Muscle layer of colon (tissue), 2 donors: ENCODE data around the gene FOXF1.

Experiments
- H3K27ac ChIP-seq: one replicate; pipeline ENCODE4 v1.7.0; 2013; ENCODE audit warnings: low read depth, mild to moderate bottlenecking, low read length, moderate library complexity
- H3K27me3 ChIP-seq, 2 donors: one replicate each; pipeline ENCODE4 v1.7.0; 2013; ENCODE audit warnings: low read length in 2 of 2, mild to moderate bottlenecking in 2 of 2; ENCODE audit not compliant: insufficient read depth in 2 of 2, control insufficient read depth in 1 of 2
- H3K36me3 ChIP-seq: one replicate; pipeline ENCODE4 v1.7.0; 2013; ENCODE audit warnings: mild to moderate bottlenecking, low read length; ENCODE audit not compliant: insufficient read depth
- H3K4me1 ChIP-seq: one replicate; pipeline ENCODE4 v1.7.0; 2013; ENCODE audit warnings: mild to moderate bottlenecking, low read length; ENCODE audit not compliant: insufficient read depth
- H3K4me3 ChIP-seq, 2 donors: one replicate each; pipeline ENCODE4 v1.7.0; 2013; ENCODE audit warnings: low read length in 2 of 2, low read depth in 1 of 2, mild to moderate bottlenecking in 1 of 2, moderate library complexity in 1 of 2
- H3K9ac ChIP-seq: one replicate; pipeline ENCODE4 v1.7.0; 2013; ENCODE audit warnings: low read length
- H3K9me3 ChIP-seq: one replicate; pipeline ENCODE4 v1.7.0; 2013; ENCODE audit warnings: mild to moderate bottlenecking, low read length
- donor health status: abdominal sarcoma.
- donor health status: Adenocarcinoma of cecum.

FOXF1 gene

GRCh38 chr16:86507173-86508027 lies 2.9 kb upstream of the FOXF1 start:
- H3K4me1 ChIP-seq = peaks cover 14% of the 10 kb centered on the region
- peak overlapping the region; percentile 91 to 95 for H3K4me3 ChIP-seq
- peaks cover 5% of the 10 kb centered on the region in 2 donors for H3K27me3 ChIP-seq
- H3K27ac ChIP-seq = peak overlapping the region; percentile 99
- H3K9me3 ChIP-seq = no peaks in the 10 kb centered on the region
- peak overlapping the region; percentile 67 for H3K9ac ChIP-seq
- H3K36me3 ChIP-seq = no peaks in the 10 kb centered on the region

- H3K9me3 ChIP-seq = no peaks in the 10 kb centered on the region
- peaks cover 8% of the 10 kb centered on the region for H3K36me3 ChIP-seq
- peak overlapping the region; percentile 67 for H3K9ac ChIP-seq
- peaks cover 5% of the 10 kb centered on the region for H3K4me1 ChIP-seq
- peaks cover 1 to 5% of the 10 kb centered on the region in 2 donors for H3K27me3 ChIP-seq
- peak overlapping the region; percentile 99 for H3K27ac ChIP-seq
- peak overlapping the region; percentile 91 to 95 for H3K4me3 ChIP-seq
These were observed 2.0 kb upstream of the FOXF1 start for GRCh38 chr16:86508028-86508946.

GRCh38 chr16:86508947-86509758 lies 1.2 kb upstream of the FOXF1 start:
- peak overlapping the region; percentile 91 to 95 for H3K4me3 ChIP-seq
- H3K27me3 ChIP-seq = peaks cover 0 to 5% of the 10 kb centered on the region in 2 donors
- peaks cover 4% of the 10 kb centered on the region for H3K4me1 ChIP-seq
- H3K9me3 ChIP-seq = no peaks in the 10 kb centered on the region
- H3K27ac ChIP-seq = peak overlapping the region; percentile 99
- H3K36me3 ChIP-seq = peaks cover 13% of the 10 kb centered on the region
- peak overlapping the region; percentile 67 for H3K9ac ChIP-seq

- H3K36me3 ChIP-seq = peaks cover 14% of the 10 kb centered on the region
- peak overlapping the region; percentile 67 for H3K9ac ChIP-seq
- peak overlapping the region; percentile 91 to 95 for H3K4me3 ChIP-seq
- H3K27me3 ChIP-seq = peaks cover 0 to 5% of the 10 kb centered on the region in 2 donors
- peaks cover 4% of the 10 kb centered on the region for H3K4me1 ChIP-seq
- H3K27ac ChIP-seq = peak overlapping the region; percentile 99
- no peaks in the 10 kb centered on the region for H3K9me3 ChIP-seq
These were observed 415 bp upstream of the FOXF1 start for GRCh38 chr16:86509759-86510464.

GRCh38 chr16:86511317-86512161 lies 1.2 kb downstream of the FOXF1 start:
- Histone ChIP-seq H3K27me3 (peaks cover 0 to 5% of the 10 kb centered on the region in 2 donors), H3K4me1 (no peaks in the 10 kb centered on the region), H3K4me3 (peak overlapping the region; percentile 80 to 93), H3K9ac (peak overlapping the region; percentile 99), H3K27ac (peak overlapping the region; percentile 97), H3K36me3 (peaks cover 17% of the 10 kb centered on the region), H3K9me3 (no peaks in the 10 kb centered on the region)

DNA sequence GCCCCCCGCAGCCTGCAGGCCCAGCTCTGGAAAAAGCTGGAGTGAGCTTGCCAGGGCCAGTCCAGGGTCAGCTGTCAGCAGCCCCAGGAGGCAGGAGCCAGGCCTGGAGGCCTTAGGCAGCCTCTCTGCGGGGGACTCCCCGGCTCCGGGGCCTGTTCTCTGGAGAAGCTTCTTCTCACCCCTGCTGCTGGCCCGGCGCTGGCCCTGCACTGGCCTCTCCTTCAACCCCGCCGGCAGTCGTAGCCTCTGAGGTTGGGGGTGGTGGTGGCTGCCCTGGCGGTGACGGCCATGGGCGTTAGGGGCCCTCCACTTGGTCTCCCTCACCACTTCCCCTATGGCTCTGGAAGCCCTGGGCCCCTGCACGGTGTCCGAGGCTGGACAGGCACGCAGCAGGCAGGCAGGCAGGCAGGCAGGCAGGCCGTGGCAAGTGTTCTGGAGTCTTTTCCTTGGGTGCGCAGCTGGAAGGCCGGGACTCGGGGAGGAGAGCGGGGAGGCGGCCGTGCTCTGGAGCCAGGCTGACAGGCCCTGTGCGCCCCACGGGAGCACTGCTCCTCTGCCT lies 2.1 kb downstream of the FOXF1 start:
- Histone ChIP-seq H3K27me3 (peaks cover 0 to 10% of the 10 kb centered on the region in 2 donors), H3K27ac (peak overlapping the region; percentile 97), H3K9me3 (no peaks in the 10 kb centered on the region), H3K36me3 (peaks cover 17% of the 10 kb centered on the region), H3K4me1 (peaks cover 6% of the 10 kb centered on the region), H3K9ac (peak overlapping the region; percentile 99), H3K4me3 (peak overlapping the region; percentile 80 to 93)

GRCh38 chr16:86512860-86513470 lies 2.6 kb downstream of the FOXF1 start:
- Histone ChIP-seq H3K36me3 (peaks cover 17% of the 10 kb centered on the region), H3K9ac (peak overlapping the region; percentile 99), H3K4me3 (peak overlapping the region; percentile 80 to 93), H3K9me3 (no peaks in the 10 kb centered on the region), H3K27me3 (peaks cover 0 to 10% of the 10 kb centered on the region in 2 donors), H3K27ac (peak overlapping the region; percentile 97), H3K4me1 (peaks cover 12% of the 10 kb centered on the region)

DNA sequence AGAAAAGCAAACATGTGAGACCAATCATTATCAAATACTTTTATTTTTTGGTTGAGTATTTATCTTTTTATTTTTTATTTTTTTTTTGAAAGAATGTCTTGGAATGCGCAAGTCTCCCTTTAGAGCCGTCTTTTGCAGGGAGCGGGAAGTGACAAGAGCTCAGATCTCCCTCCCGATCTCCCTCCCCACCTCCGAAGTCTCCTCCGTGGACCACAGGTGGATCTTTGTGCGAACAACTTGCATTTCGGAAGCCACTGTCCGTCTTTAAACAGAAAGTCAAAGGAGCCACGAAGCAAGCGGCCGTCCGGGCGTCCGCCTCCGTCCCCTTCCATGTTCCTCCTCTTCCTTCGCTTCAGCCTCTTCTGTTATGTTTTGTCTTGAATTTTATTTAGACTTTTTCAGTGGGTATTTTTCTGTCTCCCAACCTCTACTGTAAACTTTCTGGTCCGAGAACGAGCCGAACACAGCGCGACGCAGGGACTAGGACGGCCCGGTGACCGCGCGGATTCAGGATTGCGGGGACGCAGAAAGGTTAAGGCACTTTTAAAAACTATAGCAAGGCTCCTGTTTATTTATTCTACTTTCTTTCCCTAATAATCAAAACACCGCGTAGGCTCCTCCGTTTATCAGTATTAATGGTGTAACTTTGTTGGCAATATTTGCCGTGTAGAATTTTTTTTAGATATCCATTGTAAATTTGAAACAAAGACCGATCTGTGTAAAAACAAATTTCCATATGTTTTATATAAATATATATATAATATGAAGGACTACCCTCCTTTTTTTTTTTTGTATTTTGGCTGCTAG lies 3.3 kb downstream of the FOXF1 start:
- Histone ChIP-seq H3K9me3 (no peaks in the 10 kb centered on the region), H3K36me3 (peaks cover 17% of the 10 kb centered on the region), H3K27ac (peak overlapping the region; percentile 97), H3K4me1 (peaks cover 19% of the 10 kb centered on the region), H3K9ac (peak overlapping the region; percentile 99), H3K4me3 (peak overlapping the region; percentile 80 to 93), H3K27me3 (peaks cover 0 to 6% of the 10 kb centered on the region in 2 donors)
